Right lobe of liver (tissue), 6 donors: ENCODE results near the gene SLC34A3. TPM values are rescaled to one million over a fixed set of nuclear protein-coding genes. Genes with fewer than 3 reads are reported as not detected.

ENCODE experiments used
- ATAC-seq, 4 donors: fragments of 200-7000 bp; cut with Tn5 transposase; one replicate each; pipeline ENCODE4 v1.9.1; 2020; ENCODE audit warnings: mild to moderate bottlenecking in 4 of 4, moderate library complexity in 4 of 4
- DNase-seq, 3 donors: peaks; one replicate each; pipeline ENCODE4 v3.0.0-alpha.2; 2020
- H3K27ac ChIP-seq, 3 donors: fragments of 200-600 bp; one replicate each; pipeline ENCODE4 v1.8.0; 2022
- H3K27me3 ChIP-seq, 2 donors: fragments of 200-600 bp; one replicate each; pipeline ENCODE4 v1.8.0; 2022
- H3K36me3 ChIP-seq, 4 donors: fragments of 200-600 bp; sonication (generic) in 1 of 4; one replicate each; pipeline versions ENCODE4 v1.5.1 to v1.8.0; 2017 to 2022; ENCODE audit warnings: control low read depth in 1 of 4
- H3K4me1 ChIP-seq, 4 donors: fragments of 200-600 bp; sonication (generic) in 1 of 4; one replicate each; pipeline versions ENCODE4 v1.5.1 to v1.8.0; 2017 to 2022; ENCODE audit warnings: control low read depth in 1 of 4
- H3K4me3 ChIP-seq, 3 donors: fragments of 200-600 bp; one replicate each; pipeline ENCODE4 v1.8.0; 2022
- H3K9me3 ChIP-seq, 4 donors: fragments of 200-600 bp; sonication (generic) in 1 of 4; one replicate each; pipeline versions ENCODE4 v1.5.1 to v1.8.0; 2017 to 2022; ENCODE audit warnings: control low read depth in 1 of 4
- POLR2A ChIP-seq: fragments of 450-650 bp; IDR thresholded peaks from one replicate; pipeline ENCODE4 v1.6.1; 2017; ENCODE audit warnings: antibody characterized with exemption, mild to moderate bottlenecking
- WGBS: methylation state at CpG from one replicate; pipeline ENCODE4 v1.1.6; 2018; ENCODE audit warnings: low coverage, low lambda C conversion rate; ENCODE audit not compliant: insufficient coverage; ENCODE audit errors: missing lambda C conversion rate; 5-methylcytosine and 5-hydroxymethylcytosine counted together
- intact Hi-C, 2 donors: fragments of 100-400 bp; cut with DNase I; formaldehyde crosslinking; loops; one replicate each; pipeline versions ENCODE4 v1.11.2 to v1.14.1; 2022
- total RNA-seq, 6 experiments: library from RNA; depleted of rRNA in 2 of 6; stranded (reverse); fragments of >200 nt in 2 of 6; fragmentation: NEBNext Ultra II Directional in 3 of 6; extraction: Animal tissue kit (Norgen Biotek cat#: 25700) in 3 of 6; gene quantifications; one replicate each; pipeline versions ENCODE4 v1.1.0 to v1.2.4, GENCODE V29; 2016 to 2023
- TF ChIP-seq, protein P1 (sequence below), 4 donors: fragments of 200-600 bp in 3 of 4; fragments of 450-650 bp in 1 of 4; IDR thresholded peaks; one replicate each; pipeline versions ENCODE4 v1.5.1 to v1.8.0; 2016 to 2022; ENCODE audit warnings: antibody characterized with exemption in 4 of 4, mild to moderate bottlenecking in 2 of 4
- donor health status: DM: no; HTN: yes; CAD: no.
- donor health status: DM: no; HTN: no; CAD: no.
- donor health status: DM: no; HTN: no; CAD: no.
- donor health status: DM: no; HTN: yes; CAD: no.
- donor health status: DM: no; HTN: yes; CAD: no.

Gene SLC34A3
- total RNA-seq, 6 experiments from 2014 or later, result not detected

DNA sequence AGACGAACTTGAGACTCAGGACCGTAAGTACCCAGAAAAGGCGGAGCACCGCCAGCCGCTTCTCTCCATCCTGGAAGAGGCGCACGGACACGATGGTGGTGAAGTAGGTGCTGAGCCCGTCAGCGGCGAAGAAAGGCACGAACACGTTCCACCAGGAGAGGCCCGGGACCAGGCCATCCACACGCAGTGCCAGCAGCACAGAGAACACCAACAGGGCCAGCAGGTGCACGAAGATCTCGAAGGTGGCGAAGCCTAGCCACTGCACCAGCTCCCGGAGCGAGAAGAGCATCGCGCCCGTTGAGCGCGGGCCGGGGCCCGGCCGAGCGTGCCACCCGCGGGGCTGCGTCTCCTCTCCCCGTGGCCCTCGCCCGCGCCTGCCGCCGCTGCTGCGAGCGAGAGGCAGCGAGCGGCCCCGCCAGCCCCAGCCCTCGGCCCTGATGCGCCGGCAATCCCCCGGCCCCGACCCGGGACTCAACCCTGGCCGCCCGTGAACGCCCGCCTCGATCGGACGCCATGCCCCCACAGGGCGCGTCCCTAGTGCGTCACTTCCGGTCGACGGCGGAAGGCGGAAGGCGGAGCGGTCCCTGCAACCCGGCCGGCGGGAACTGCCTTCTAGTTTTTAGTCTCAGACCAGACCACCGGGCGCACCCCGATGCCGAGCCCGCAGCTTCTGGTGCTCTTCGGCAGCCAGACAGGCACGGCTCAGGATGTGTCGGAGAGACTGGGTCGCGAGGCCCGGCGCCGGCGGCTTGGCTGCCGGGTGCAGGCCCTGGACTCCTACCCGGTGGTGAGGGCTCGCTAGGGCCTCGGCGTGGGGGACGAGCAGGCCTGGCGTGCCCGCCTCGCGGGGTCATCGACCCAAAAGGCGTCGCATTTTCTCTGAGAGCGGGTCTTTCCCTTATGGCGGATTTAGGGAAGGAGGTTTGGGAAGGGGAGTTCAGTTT, 25.3 kb upstream of the SLC34A3 start, which contains the start of the genes NDOR1 and TMEM203:
Gene NDOR1, plus strand, starts transcription at position 575 of the 944 bp plus-strand sequence. Its CDS starts 78 bp downstream, at position 653.
Gene TMEM203, minus strand, starts transcription at position 523 of the 944 bp plus-strand sequence. Its CDS starts 234 bp downstream, at position 289.
- no peaks in the 10 kb centered on the region for H3K36me3 ChIP-seq
- ATAC-seq (peak; percentile 39 to 57 (median 45)), DNase-seq (peak; percentile 95 to 96 (median 96))
- no peaks in the 10 kb centered on the region for H3K9me3 ChIP-seq
- no peaks in the 10 kb centered on the region for H3K27me3 ChIP-seq
- peaks cover 0 to 49% (median 22%) of the 10 kb centered on the region in 4 donors for H3K4me1 ChIP-seq
- H3K27ac ChIP-seq, result peak within 1 kb of the TSS; percentile 54 to 80 (median 66)
- 0% methylated on average over 12 of the region's 98 CpGs for WGBS
- H3K4me3 ChIP-seq, result peak within 1 kb of the TSS; percentile 97 to 100 (median 99)
- peak; percentile 79 for TF ChIP-seq POLR2A
- TF ChIP-seq, protein P1, sequence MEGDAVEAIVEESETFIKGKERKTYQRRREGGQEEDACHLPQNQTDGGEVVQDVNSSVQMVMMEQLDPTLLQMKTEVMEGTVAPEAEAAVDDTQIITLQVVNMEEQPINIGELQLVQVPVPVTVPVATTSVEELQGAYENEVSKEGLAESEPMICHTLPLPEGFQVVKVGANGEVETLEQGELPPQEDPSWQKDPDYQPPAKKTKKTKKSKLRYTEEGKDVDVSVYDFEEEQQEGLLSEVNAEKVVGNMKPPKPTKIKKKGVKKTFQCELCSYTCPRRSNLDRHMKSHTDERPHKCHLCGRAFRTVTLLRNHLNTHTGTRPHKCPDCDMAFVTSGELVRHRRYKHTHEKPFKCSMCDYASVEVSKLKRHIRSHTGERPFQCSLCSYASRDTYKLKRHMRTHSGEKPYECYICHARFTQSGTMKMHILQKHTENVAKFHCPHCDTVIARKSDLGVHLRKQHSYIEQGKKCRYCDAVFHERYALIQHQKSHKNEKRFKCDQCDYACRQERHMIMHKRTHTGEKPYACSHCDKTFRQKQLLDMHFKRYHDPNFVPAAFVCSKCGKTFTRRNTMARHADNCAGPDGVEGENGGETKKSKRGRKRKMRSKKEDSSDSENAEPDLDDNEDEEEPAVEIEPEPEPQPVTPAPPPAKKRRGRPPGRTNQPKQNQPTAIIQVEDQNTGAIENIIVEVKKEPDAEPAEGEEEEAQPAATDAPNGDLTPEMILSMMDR (IDR thresholded peaks at IDR 0.05), result no peak
- intact Hi-C loops, result no loop called here

- no peak for ATAC-seq
- peak overlapping the region in 1 of 3 donors; percentile 99 for H3K4me3 ChIP-seq
- intact Hi-C loops, result no loop called here
- H3K27me3 ChIP-seq, result no peaks in the 10 kb centered on the region
- H3K9me3 ChIP-seq, result no peaks in the 10 kb centered on the region
- WGBS, result 57% methylated on average over 4 of the region's 7 CpGs
- H3K36me3 ChIP-seq, result no peaks in the 10 kb centered on the region
- no peak overlapping the region for H3K27ac ChIP-seq
- DNase-seq, result no peak
- no peak for TF ChIP-seq POLR2A
- TF ChIP-seq, protein P1 (IDR thresholded peaks at IDR 0.05), result no peak
- H3K4me1 ChIP-seq, result peaks cover 0 to 43% (median 20%) of the 10 kb centered on the region in 4 donors
These were observed 24.1 kb upstream of the SLC34A3 start for GRCh38 chr9:137206602-137207001.

DNA sequence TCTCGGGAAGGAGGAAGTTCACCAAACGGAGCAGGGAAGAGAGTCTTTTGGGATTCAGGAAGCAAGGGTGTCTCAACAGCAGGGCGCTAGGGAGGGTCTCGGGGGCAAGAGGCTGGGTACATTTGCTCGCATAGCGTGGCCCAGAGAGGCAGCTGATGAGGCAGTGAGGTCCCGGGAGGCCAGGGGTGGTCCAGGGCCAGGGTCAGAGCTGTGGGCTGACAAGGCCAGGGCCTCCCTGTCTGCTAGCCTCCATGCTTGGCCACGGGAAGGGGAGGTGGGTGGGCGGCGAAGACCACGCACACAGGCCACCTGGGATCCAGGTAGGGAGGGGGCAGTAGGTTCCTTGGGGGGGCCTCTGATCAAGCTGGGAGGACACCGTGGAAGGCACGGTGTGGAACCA, 19.2 kb upstream of the SLC34A3 start:
- H3K27ac ChIP-seq, result no peak overlapping the region
- H3K4me3 ChIP-seq, result no peak overlapping the region
- WGBS, result 63% methylated on average over 6 of the region's 13 CpGs
- TF ChIP-seq, protein P1 (IDR thresholded peaks at IDR 0.05), result no peak
- no peak for TF ChIP-seq POLR2A
- peaks cover 0 to 4% (median under 1%) of the 10 kb centered on the region in 4 donors for H3K4me1 ChIP-seq
- intact Hi-C loops, result no loop called here
- DNase-seq (no peak), ATAC-seq (no peak)
- H3K9me3 ChIP-seq, result no peaks in the 10 kb centered on the region
- no peaks in the 10 kb centered on the region for H3K27me3 ChIP-seq
- H3K36me3 ChIP-seq, result no peaks in the 10 kb centered on the region

DNA sequence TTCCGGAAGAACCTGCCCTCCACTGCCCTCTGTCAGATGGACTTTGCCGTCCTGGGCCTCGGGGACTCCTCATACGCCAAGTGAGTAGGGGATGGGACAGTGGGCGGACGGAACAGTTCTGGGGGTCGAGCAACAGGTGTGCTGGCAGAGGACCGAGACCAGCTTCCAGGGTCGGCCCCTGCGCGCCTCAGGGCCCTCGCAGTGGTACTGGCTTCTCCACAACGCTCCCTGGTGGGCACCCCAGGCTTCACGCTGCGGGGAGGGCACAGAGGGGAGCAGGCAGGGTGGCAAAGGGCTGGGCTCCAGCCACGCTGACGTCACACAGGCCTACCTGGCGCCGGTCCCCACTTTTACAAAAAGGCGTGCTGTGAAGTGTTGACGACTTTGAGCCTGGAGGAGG, 18.2 kb upstream of the SLC34A3 start:
- ATAC-seq (no peak), DNase-seq (no peak)
- no CpG with 5 or more reads among the region's 21 CpGs for WGBS
- Histone ChIP-seq H3K36me3 (no peaks in the 10 kb centered on the region), H3K27me3 (no peaks in the 10 kb centered on the region), H3K9me3 (no peaks in the 10 kb centered on the region), H3K27ac (no peak overlapping the region), H3K4me1 (no peaks in the 10 kb centered on the region), H3K4me3 (no peak overlapping the region)
- intact Hi-C loops, result no loop called here
- TF ChIP-seq, protein P1 (IDR thresholded peaks at IDR 0.05), result no peak
- no peak for TF ChIP-seq POLR2A
